Measurements from ENCODE around the gene FHAD1.

FHAD1 gene

GRCh38 chr1:15445390-15446122 lies 198.5 kb downstream of the FHAD1 start:
- Histone ChIP-seq H2AFZ (ENCODE audit: low read length) (no peak overlapping the region), H3K27ac (ENCODE audit: low read depth, low read length, poor library complexity, severe bottlenecking) (no peak overlapping the region), H3K4me2 (ENCODE audit: low read length) (no peak overlapping the region), H3K27me3 (ENCODE audit: insufficient read depth, low read length) (no peaks in the 10 kb centered on the region; the same call in 1 of the 2 replicates), H3K4me3 (ENCODE audit: low read depth, low read length, poor library complexity, severe bottlenecking) (no peak overlapping the region), H3K9ac (ENCODE audit: low read length) (no peak overlapping the region), H3K9me3 (ENCODE audit: low read length) (no peaks in the 10 kb centered on the region), H3K36me3 (ENCODE audit: insufficient read depth, low read length) (no peaks in the 10 kb centered on the region), H3K9me2 (ENCODE audit: low read depth, low read length) (no peaks in the 10 kb centered on the region), H3K79me2 (ENCODE audit: insufficient read depth, low read length) (no peaks in the 10 kb centered on the region), H3K4me1 (ENCODE audit: insufficient read depth, low read length, severe bottlenecking) (no peaks in the 10 kb centered on the region), H3F3A (ENCODE audit: insufficient read depth, low read length) (no peaks in the 10 kb centered on the region), H4K20me1 (ENCODE audit: insufficient read depth, low read length) (no peaks in the 10 kb centered on the region)
- TF ChIP-seq EZH2 (IDR thresholded peaks at IDR 0.05; ENCODE audit: borderline replicate concordance, low read length): no peak
- TF ChIP-seq CTCF (IDR thresholded peaks at IDR 0.05; ENCODE audit: low read length): no peak

- no peaks in the 10 kb centered on the region for H3K36me3 ChIP-seq (ENCODE audit: insufficient read depth, low read length)
- no peaks in the 10 kb centered on the region for H3K9me3 ChIP-seq (ENCODE audit: low read length)
- no peaks in the 10 kb centered on the region for H3K4me1 ChIP-seq (ENCODE audit: insufficient read depth, low read length, severe bottlenecking)
- H4K20me1 ChIP-seq (ENCODE audit: insufficient read depth, low read length): no peaks in the 10 kb centered on the region
- H3K4me3 ChIP-seq (ENCODE audit: low read depth, low read length, poor library complexity, severe bottlenecking): no peak overlapping the region
- no peak overlapping the region for H3K4me2 ChIP-seq (ENCODE audit: low read length)
- no peaks in the 10 kb centered on the region for H3K79me2 ChIP-seq (ENCODE audit: insufficient read depth, low read length)
- H3K9me2 ChIP-seq (ENCODE audit: low read depth, low read length): no peaks in the 10 kb centered on the region
- TF ChIP-seq CTCF (IDR thresholded peaks at IDR 0.05; ENCODE audit: low read length) (no peak), EZH2 (IDR thresholded peaks at IDR 0.05; ENCODE audit: borderline replicate concordance, low read length) (no peak)
- no peak overlapping the region for H2AFZ ChIP-seq (ENCODE audit: low read length)
- no peak overlapping the region for H3K9ac ChIP-seq (ENCODE audit: low read length)
- H3F3A ChIP-seq (ENCODE audit: insufficient read depth, low read length): no peaks in the 10 kb centered on the region
- no peaks in the 10 kb centered on the region; the same call in 1 of the 2 replicates for H3K27me3 ChIP-seq (ENCODE audit: insufficient read depth, low read length)
- no peak overlapping the region for H3K27ac ChIP-seq (ENCODE audit: low read depth, low read length, poor library complexity, severe bottlenecking)
Observed at GRCh38 chr1:15446212-15446611, 199.2 kb downstream of the FHAD1 start.

Data from OCI-LY1 (cell line).